DND-41 (cell line): Measurements from ENCODE around the gene KIF5A.

Source experiments
- CTCF ChIP-seq: IDR thresholded peaks from 2 replicates; pipeline ENCODE4 v1.5.1; 2012; ENCODE audit warnings: borderline replicate concordance, low read length, moderate library complexity, mild to moderate bottlenecking; ENCODE audit not compliant: poor library complexity, severe bottlenecking; ENCODE audit errors: extremely low read depth
- EZH2 ChIP-seq: IDR thresholded peaks from 3 replicates; pipeline ENCODE4 v1.6.1; 2012; ENCODE audit warnings: borderline replicate concordance, low read depth, mild to moderate bottlenecking, moderate library complexity, low read length, inconsistent platforms; ENCODE audit not compliant: severe bottlenecking

DNA sequence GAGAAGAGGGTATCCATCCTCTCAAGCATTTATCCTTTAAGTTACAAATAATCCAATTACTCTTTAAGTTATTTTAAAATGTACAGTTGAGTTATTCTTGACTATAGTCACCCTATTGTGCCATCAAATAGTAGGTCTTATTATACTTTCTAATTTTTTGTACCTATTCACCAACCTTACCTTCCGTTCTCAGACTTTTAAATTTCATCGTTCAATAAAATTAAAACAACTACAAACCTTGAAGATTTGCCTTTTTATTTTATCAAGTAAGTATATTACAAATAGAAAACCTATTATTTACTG lies 1.9 kb upstream of the KIF5A start:
- no peak for TF ChIP-seq CTCF
- TF ChIP-seq EZH2 = no peak
